GM23338 (cell line): ENCODE results near the gene SLC29A4. TPM values are rescaled to one million over a fixed set of nuclear protein-coding genes. Genes with fewer than 3 reads are reported as not detected.
"Not testable (repeated sequence)": the region's sequence is repeated elsewhere in the genome, so short reads cannot be mapped to it uniquely, and the experiment has no call there.

ENCODE experiments used
- ATAC-seq: fragments of 200-7000 bp; cut with Tn5 transposase; 3 replicates; pipeline ENCODE4 v1.9.1; 2020
- DNase-seq: peaks from one replicate; pipeline ENCODE4 v3.0.0-alpha.2; 2015; ENCODE audit warnings: low spot score
- H2AFZ ChIP-seq: fragments of 200-600 bp; sonication (generic); 2 replicates; pipeline ENCODE4 v1.8.0; 2016; ENCODE audit warnings: antibody characterized with exemption, mild to moderate bottlenecking, moderate library complexity
- H3F3A ChIP-seq: fragments of 200-600 bp; sonication (generic); replicated peaks from 2 replicates; pipeline ENCODE4 v1.8.0; 2017; ENCODE audit warnings: antibody characterized with exemption, mixed run types, low read depth
- H3K27ac ChIP-seq: fragments of 200-600 bp; sonication (generic); 2 replicates; pipeline ENCODE4 v1.6.1; 2016; ENCODE audit warnings: low read depth
- H3K27me3 ChIP-seq: fragments of 200-600 bp; sonication (generic); 2 replicates; pipeline ENCODE4 v1.8.0; 2016; ENCODE audit warnings: mild to moderate bottlenecking, mixed run types, moderate library complexity; ENCODE audit not compliant: insufficient read depth
- H3K36me3 ChIP-seq: fragments of 200-600 bp; sonication (generic); 2 replicates; pipeline ENCODE4 v1.8.0; 2016; ENCODE audit warnings: mild to moderate bottlenecking; ENCODE audit not compliant: insufficient read depth
- H3K4me1 ChIP-seq: fragments of 200-600 bp; sonication (generic); 2 replicates; pipeline ENCODE4 v1.8.0; 2016; ENCODE audit warnings: mild to moderate bottlenecking, moderate library complexity; ENCODE audit not compliant: insufficient read depth
- H3K4me2 ChIP-seq: fragments of 200-600 bp; sonication (generic); 2 replicates; pipeline ENCODE4 v1.7.1; 2017; ENCODE audit warnings: mixed run types
- H3K4me3 ChIP-seq: fragments of 200-600 bp; sonication (generic); 2 replicates; pipeline ENCODE4 v1.6.1; 2016; ENCODE audit warnings: mixed run types
- H3K79me2 ChIP-seq: fragments of 200-600 bp; sonication (generic); replicated peaks from 2 replicates; pipeline ENCODE4 v1.8.0; 2017; ENCODE audit warnings: mild to moderate bottlenecking; ENCODE audit not compliant: insufficient read depth
- H3K9me2 ChIP-seq: fragments of 200-600 bp; sonication (generic); 2 replicates; pipeline ENCODE4 v1.8.0; 2017; ENCODE audit not compliant: insufficient read depth
- H4K20me1 ChIP-seq: fragments of 200-600 bp; sonication (generic); replicated peaks from 2 replicates; pipeline ENCODE4 v1.8.0; 2017; ENCODE audit warnings: mild to moderate bottlenecking; ENCODE audit not compliant: insufficient read depth
- H3K27ac Mint-ChIP-seq: 2 replicates; pipeline ENCODE4 v1.8.0; 2020; ENCODE audit warnings: inconsistent platforms, mild to moderate bottlenecking, moderate library complexity, mixed read lengths
- H3K27me3 Mint-ChIP-seq: 3 replicates; pipeline ENCODE4 v1.8.0; 2022; ENCODE audit warnings: low read depth, mild to moderate bottlenecking, moderate library complexity, mixed read lengths, inconsistent platforms; ENCODE audit not compliant: insufficient read depth, poor library complexity
- H3K36me3 Mint-ChIP-seq: 3 replicates; pipeline ENCODE4 v1.8.0; 2021; ENCODE audit warnings: low read depth, mild to moderate bottlenecking, inconsistent platforms, moderate library complexity, mixed read lengths
- H3K4me1 Mint-ChIP-seq: 3 replicates; pipeline ENCODE4 v1.8.0; 2020; ENCODE audit warnings: mild to moderate bottlenecking, inconsistent platforms, mixed read lengths
- H3K4me3 Mint-ChIP-seq: 3 replicates; pipeline ENCODE4 v1.8.0; 2021; ENCODE audit warnings: moderate library complexity, mild to moderate bottlenecking, inconsistent platforms, mixed read lengths
- H3K9me3 Mint-ChIP-seq: 3 replicates; pipeline ENCODE4 v1.8.0; 2020; ENCODE audit warnings: moderate library complexity, mild to moderate bottlenecking, inconsistent platforms, mixed read lengths
- EZH2phosphoT487 ChIP-seq: fragments of 200-600 bp; sonication (generic); IDR thresholded peaks from one replicate; pipeline ENCODE4 v1.8.1; 2018; ENCODE audit warnings: antibody characterized with exemption; ENCODE audit not compliant: unreplicated experiment
- JUNB ChIP-seq: IDR thresholded peaks from one replicate; pipeline ENCODE4 v1.6.1; 2016; ENCODE audit warnings: antibody characterized with exemption; ENCODE audit not compliant: unreplicated experiment
- STAT1 ChIP-seq: IDR thresholded peaks from one replicate; pipeline ENCODE4 v1.6.1; 2016; ENCODE audit warnings: antibody characterized with exemption; ENCODE audit not compliant: unreplicated experiment
- polyA plus RNA-seq: library from polyadenylated mRNA; unstranded; fragments of >200 nt; fragmentation: Nextera tagmentation; extraction: Ambion mirVana; gene quantifications from 2 replicates; pipeline ENCODE4 v1.2.1, GENCODE V29; 2016
- total RNA-seq: library from RNA; depleted of rRNA; stranded (reverse); fragments of >200 nt; shearing (Covaris generic); gene quantifications from 2 replicates; pipeline ENCODE4 v1.2.3, GENCODE V29; 2014
- TF ChIP-seq, protein P1 (sequence below), 2 experiments: fragments of 200-600 bp in 1 of 2; sonication (generic) in 1 of 2; conservative IDR thresholded peaks; 2 replicates each; pipeline versions ENCODE4 v1.5.1 to v1.6.1; 2016 to 2017; ENCODE audit warnings: antibody characterized with exemption in 2 of 2, low read depth in 2 of 2, mild to moderate bottlenecking in 2 of 2, moderate library complexity in 1 of 2
- TF ChIP-seq, protein P2 (sequence below): IDR thresholded peaks from one replicate; pipeline ENCODE4 v1.6.1; 2018; ENCODE audit warnings: antibody characterized with exemption; ENCODE audit not compliant: unreplicated experiment

SLC29A4 gene
- total and polyA plus RNA-seq, 2 experiments from 2014 or later, result 4.8 to 8.1 TPM

DNA sequence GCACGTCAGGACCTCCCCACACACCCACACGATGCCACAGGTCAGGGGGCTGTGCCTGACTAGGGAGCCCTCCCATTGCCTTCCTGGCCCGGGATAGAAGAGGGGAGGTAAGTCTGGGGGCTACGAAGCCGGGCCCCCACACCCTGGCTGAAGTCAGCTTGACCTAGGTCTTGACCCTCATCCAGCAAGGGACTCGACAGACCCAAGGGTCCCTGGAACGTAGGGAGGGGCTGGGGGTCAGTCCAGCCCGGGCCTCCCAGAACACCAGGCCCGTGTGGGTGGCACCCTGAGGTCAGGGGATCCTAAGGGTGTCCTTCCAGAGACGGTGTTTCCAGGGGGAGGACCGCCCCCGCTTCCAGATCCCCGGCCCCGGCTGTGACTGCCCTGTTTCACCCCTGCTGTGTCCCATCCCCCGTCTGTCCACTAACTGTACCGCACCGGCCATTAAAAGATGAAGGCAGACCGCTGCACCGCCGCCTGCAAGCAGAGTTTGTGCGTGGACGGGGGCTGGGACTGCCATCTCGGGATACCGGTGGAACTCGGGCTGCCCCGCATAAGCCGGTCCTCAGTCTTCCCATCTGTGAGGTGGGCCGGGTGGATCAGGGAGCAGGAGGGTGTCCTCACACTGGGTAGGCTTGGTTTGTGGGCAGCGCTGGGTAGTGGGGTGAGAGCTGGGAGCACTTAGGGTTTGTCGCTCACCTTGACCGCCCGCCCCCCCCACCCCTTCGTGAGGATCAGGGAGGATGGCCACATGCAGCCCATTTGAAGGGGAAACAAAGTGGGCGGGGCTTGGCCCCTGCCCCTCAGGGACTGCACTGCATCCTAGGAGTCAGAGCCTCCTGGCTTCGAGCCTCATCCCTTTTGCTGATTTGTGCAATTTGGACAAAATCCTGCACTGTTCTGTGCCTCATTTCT lies 21.1 kb downstream of the SLC29A4 start:
- Histone ChIP-seq H3K9me2 (no peaks in the 10 kb centered on the region), H3K27ac (no peak overlapping the region), H3K4me1 (no peaks in the 10 kb centered on the region), H4K20me1 (no peaks in the 10 kb centered on the region), H3K4me2 (no peak overlapping the region), H3F3A (no peaks in the 10 kb centered on the region), H2AFZ (no peak overlapping the region), H3K27me3 (no peaks in the 10 kb centered on the region), H3K79me2 (no peaks in the 10 kb centered on the region), H3K4me3 (no peak overlapping the region), H3K36me3 (no peaks in the 10 kb centered on the region)
- H3K36me3 Mint-ChIP-seq, result no peaks in the 10 kb centered on the region; the same call in 1 of the 3 replicates
- H3K4me3 Mint-ChIP-seq, result no peak overlapping the region
- no peaks in the 10 kb centered on the region for H3K9me3 Mint-ChIP-seq
- H3K27me3 Mint-ChIP-seq, result peaks cover 17% of the 10 kb centered on the region
- H3K4me1 Mint-ChIP-seq, result no peaks in the 10 kb centered on the region; the same call in 2 of the 3 replicates
- DNase-seq (no peak), ATAC-seq (no peak)
- no peak for TF ChIP-seq EZH2phosphoT487
- no peak overlapping the region; the same call in 1 of the 2 replicates for H3K27ac Mint-ChIP-seq

DNA sequence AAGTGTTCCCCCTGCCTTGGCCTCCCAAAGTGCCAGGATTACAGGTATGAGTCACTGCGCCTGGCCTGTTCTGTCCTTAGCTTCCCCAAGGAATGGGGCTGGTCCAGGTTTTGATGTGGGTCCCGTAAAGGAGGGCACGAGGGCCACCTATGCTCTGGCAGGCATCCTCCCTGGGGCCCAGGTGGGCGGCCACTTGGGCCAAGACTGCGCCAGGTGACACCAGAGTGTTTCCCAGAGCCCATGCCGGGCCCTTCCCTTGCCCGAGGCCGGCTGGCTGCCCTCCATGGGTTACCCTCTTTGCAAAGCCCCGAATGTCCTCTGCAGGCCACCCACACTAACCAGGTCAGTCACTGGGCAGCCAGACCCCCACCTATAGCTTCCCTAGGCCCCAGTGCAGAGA lies 22.3 kb downstream of the SLC29A4 start:
- not testable (repeated sequence) for H2AFZ ChIP-seq, H3K4me3 ChIP-seq, H3K36me3 Mint-ChIP-seq, H3K27ac Mint-ChIP-seq, H3K4me1 Mint-ChIP-seq, H3K4me2 ChIP-seq, H3K4me3 Mint-ChIP-seq, H3F3A ChIP-seq, H3K9me2 ChIP-seq, H3K27me3 ChIP-seq, H3K36me3 ChIP-seq, DNase-seq, H3K9me3 Mint-ChIP-seq, H3K79me2 ChIP-seq, H4K20me1 ChIP-seq, H3K27ac ChIP-seq, H3K4me1 ChIP-seq, ATAC-seq
- peaks cover 13% of the 10 kb centered on the region for H3K27me3 Mint-ChIP-seq

DNA sequence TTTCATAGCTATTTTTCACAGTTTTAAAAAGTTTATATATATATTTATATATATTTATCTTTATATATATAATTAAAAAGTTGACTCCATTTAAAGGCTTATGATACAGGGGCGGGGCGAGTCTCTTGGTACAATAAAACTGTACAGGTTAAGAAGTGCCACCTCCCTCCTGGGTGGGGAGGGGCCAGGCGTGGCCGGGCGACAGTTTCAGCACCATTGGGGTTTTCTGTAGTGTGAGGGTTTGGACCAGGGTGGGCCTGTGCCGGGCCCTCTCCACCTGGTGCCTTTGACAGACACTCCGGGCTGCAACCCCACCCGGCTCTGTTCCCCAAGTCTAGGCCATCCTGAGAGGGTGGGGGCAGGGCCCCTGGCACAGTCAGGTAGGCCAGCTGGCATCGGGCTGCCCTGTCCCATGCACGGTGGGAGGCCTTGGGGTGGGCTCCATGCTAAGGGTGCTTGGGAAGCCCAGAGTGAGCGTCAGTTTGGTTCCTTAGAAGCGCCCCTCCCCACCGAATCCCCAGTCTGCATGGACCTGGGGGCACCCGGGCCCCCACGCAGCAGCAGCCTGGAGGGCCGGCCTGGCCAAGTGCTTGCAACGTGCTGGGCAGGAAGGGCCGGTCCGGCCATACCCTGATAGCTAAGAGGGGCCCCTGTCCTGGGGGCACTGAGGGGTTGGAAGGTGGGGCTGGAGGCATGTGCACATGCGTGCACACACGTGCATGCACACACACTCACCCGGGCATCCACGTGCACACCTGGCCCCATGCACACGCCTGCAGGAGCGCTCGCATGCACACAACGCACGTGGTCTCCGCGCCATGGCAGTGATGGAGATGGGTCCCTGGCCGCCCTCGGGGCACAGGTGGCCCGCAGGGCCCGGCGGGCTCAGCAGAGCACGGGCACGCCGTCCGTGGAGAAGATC lies 24.7 kb downstream of the SLC29A4 start:
- H3K4me3 ChIP-seq, H3K27ac ChIP-seq, H3K36me3 Mint-ChIP-seq, H3K4me2 ChIP-seq, H2AFZ ChIP-seq, H3K27me3 ChIP-seq, H3K79me2 ChIP-seq, H3K27me3 Mint-ChIP-seq, H4K20me1 ChIP-seq, H3K9me2 ChIP-seq, H3K4me3 Mint-ChIP-seq, H3F3A ChIP-seq, ATAC-seq, H3K27ac Mint-ChIP-seq, H3K36me3 ChIP-seq, H3K4me1 Mint-ChIP-seq, H3K4me1 ChIP-seq, DNase-seq, H3K9me3 Mint-ChIP-seq: not testable (repeated sequence)

DNA sequence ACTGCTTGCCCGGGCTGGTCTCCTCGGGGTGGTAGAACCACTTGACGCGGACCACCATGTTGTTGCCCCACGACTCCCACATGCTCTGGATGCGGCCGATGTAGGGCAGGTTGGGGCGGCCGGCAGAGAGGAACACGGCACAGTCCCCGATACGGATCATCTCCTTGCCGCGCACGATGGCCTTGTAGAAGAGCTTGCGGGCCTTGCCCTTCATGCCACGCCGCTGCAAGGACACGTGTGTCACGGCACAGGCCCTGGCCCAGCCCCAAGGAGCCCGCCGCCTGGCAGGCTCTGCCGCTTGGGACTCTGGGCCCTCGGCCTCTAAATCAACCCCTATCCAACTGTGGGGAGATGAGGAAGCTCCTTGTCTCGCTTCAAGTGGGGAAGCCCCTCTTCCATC lies 26.4 kb downstream of the SLC29A4 start:
- Histone ChIP-seq H3K27ac (no peak overlapping the region), H3K27me3 (no peaks in the 10 kb centered on the region), H3K79me2 (no peaks in the 10 kb centered on the region), H3F3A (no peaks in the 10 kb centered on the region), H3K4me1 (no peaks in the 10 kb centered on the region), H2AFZ (no peak overlapping the region), H3K4me2 (no peak overlapping the region), H3K4me3 (no peak overlapping the region), H4K20me1 (no peaks in the 10 kb centered on the region), H3K36me3 (no peaks in the 10 kb centered on the region), H3K9me2 (no peaks in the 10 kb centered on the region)
- H3K4me1 Mint-ChIP-seq, result no peaks in the 10 kb centered on the region; the same call in 2 of the 3 replicates
- H3K27me3 Mint-ChIP-seq, result peaks cover 7% of the 10 kb centered on the region
- no peak overlapping the region for H3K27ac Mint-ChIP-seq
- DNase-seq (no peak), ATAC-seq (no peak)
- no peak overlapping the region for H3K4me3 Mint-ChIP-seq
- no peaks in the 10 kb centered on the region for H3K36me3 Mint-ChIP-seq
- H3K9me3 Mint-ChIP-seq, result no peaks in the 10 kb centered on the region
- TF ChIP-seq JUNB (no peak), EZH2phosphoT487 (no peak), STAT1 (no peak)
- TF ChIP-seq, protein P1, sequence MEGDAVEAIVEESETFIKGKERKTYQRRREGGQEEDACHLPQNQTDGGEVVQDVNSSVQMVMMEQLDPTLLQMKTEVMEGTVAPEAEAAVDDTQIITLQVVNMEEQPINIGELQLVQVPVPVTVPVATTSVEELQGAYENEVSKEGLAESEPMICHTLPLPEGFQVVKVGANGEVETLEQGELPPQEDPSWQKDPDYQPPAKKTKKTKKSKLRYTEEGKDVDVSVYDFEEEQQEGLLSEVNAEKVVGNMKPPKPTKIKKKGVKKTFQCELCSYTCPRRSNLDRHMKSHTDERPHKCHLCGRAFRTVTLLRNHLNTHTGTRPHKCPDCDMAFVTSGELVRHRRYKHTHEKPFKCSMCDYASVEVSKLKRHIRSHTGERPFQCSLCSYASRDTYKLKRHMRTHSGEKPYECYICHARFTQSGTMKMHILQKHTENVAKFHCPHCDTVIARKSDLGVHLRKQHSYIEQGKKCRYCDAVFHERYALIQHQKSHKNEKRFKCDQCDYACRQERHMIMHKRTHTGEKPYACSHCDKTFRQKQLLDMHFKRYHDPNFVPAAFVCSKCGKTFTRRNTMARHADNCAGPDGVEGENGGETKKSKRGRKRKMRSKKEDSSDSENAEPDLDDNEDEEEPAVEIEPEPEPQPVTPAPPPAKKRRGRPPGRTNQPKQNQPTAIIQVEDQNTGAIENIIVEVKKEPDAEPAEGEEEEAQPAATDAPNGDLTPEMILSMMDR (conservative IDR thresholded peaks at IDR 0.05; ENCODE audit: low read depth in 2 of 2), result no peak
- TF ChIP-seq, protein P2, sequence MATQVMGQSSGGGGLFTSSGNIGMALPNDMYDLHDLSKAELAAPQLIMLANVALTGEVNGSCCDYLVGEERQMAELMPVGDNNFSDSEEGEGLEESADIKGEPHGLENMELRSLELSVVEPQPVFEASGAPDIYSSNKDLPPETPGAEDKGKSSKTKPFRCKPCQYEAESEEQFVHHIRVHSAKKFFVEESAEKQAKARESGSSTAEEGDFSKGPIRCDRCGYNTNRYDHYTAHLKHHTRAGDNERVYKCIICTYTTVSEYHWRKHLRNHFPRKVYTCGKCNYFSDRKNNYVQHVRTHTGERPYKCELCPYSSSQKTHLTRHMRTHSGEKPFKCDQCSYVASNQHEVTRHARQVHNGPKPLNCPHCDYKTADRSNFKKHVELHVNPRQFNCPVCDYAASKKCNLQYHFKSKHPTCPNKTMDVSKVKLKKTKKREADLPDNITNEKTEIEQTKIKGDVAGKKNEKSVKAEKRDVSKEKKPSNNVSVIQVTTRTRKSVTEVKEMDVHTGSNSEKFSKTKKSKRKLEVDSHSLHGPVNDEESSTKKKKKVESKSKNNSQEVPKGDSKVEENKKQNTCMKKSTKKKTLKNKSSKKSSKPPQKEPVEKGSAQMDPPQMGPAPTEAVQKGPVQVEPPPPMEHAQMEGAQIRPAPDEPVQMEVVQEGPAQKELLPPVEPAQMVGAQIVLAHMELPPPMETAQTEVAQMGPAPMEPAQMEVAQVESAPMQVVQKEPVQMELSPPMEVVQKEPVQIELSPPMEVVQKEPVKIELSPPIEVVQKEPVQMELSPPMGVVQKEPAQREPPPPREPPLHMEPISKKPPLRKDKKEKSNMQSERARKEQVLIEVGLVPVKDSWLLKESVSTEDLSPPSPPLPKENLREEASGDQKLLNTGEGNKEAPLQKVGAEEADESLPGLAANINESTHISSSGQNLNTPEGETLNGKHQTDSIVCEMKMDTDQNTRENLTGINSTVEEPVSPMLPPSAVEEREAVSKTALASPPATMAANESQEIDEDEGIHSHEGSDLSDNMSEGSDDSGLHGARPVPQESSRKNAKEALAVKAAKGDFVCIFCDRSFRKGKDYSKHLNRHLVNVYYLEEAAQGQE, result no peak
